GM23338 (cell line): ENCODE results near the gene CYTH1. TPM values are rescaled to one million over a fixed set of nuclear protein-coding genes. Genes with fewer than 3 reads are reported as not detected.

Experiments
- ATAC-seq: fragments of 200-7000 bp; cut with Tn5 transposase; 3 replicates; pipeline ENCODE4 v1.9.1; 2020
- DNase-seq: peaks from one replicate; pipeline ENCODE4 v3.0.0-alpha.2; 2015; ENCODE audit warnings: low spot score
- H2AFZ ChIP-seq: fragments of 200-600 bp; sonication (generic); 2 replicates; pipeline ENCODE4 v1.8.0; 2016; ENCODE audit warnings: antibody characterized with exemption, mild to moderate bottlenecking, moderate library complexity
- H3F3A ChIP-seq: fragments of 200-600 bp; sonication (generic); replicated peaks from 2 replicates; pipeline ENCODE4 v1.8.0; 2017; ENCODE audit warnings: antibody characterized with exemption, mixed run types, low read depth
- H3K27ac ChIP-seq: fragments of 200-600 bp; sonication (generic); 2 replicates; pipeline ENCODE4 v1.6.1; 2016; ENCODE audit warnings: low read depth
- H3K27me3 ChIP-seq: fragments of 200-600 bp; sonication (generic); 2 replicates; pipeline ENCODE4 v1.8.0; 2016; ENCODE audit warnings: mild to moderate bottlenecking, mixed run types, moderate library complexity; ENCODE audit not compliant: insufficient read depth
- H3K36me3 ChIP-seq: fragments of 200-600 bp; sonication (generic); 2 replicates; pipeline ENCODE4 v1.8.0; 2016; ENCODE audit warnings: mild to moderate bottlenecking; ENCODE audit not compliant: insufficient read depth
- H3K4me1 ChIP-seq: fragments of 200-600 bp; sonication (generic); 2 replicates; pipeline ENCODE4 v1.8.0; 2016; ENCODE audit warnings: mild to moderate bottlenecking, moderate library complexity; ENCODE audit not compliant: insufficient read depth
- H3K4me2 ChIP-seq: fragments of 200-600 bp; sonication (generic); 2 replicates; pipeline ENCODE4 v1.7.1; 2017; ENCODE audit warnings: mixed run types
- H3K4me3 ChIP-seq: fragments of 200-600 bp; sonication (generic); 2 replicates; pipeline ENCODE4 v1.6.1; 2016; ENCODE audit warnings: mixed run types
- H3K79me2 ChIP-seq: fragments of 200-600 bp; sonication (generic); replicated peaks from 2 replicates; pipeline ENCODE4 v1.8.0; 2017; ENCODE audit warnings: mild to moderate bottlenecking; ENCODE audit not compliant: insufficient read depth
- H3K9me2 ChIP-seq: fragments of 200-600 bp; sonication (generic); 2 replicates; pipeline ENCODE4 v1.8.0; 2017; ENCODE audit not compliant: insufficient read depth
- H4K20me1 ChIP-seq: fragments of 200-600 bp; sonication (generic); replicated peaks from 2 replicates; pipeline ENCODE4 v1.8.0; 2017; ENCODE audit warnings: mild to moderate bottlenecking; ENCODE audit not compliant: insufficient read depth
- H3K27ac Mint-ChIP-seq: 2 replicates; pipeline ENCODE4 v1.8.0; 2020; ENCODE audit warnings: inconsistent platforms, mild to moderate bottlenecking, moderate library complexity, mixed read lengths
- H3K27me3 Mint-ChIP-seq: 3 replicates; pipeline ENCODE4 v1.8.0; 2022; ENCODE audit warnings: low read depth, mild to moderate bottlenecking, moderate library complexity, mixed read lengths, inconsistent platforms; ENCODE audit not compliant: insufficient read depth, poor library complexity
- H3K36me3 Mint-ChIP-seq: 3 replicates; pipeline ENCODE4 v1.8.0; 2021; ENCODE audit warnings: low read depth, mild to moderate bottlenecking, inconsistent platforms, moderate library complexity, mixed read lengths
- H3K4me1 Mint-ChIP-seq: 3 replicates; pipeline ENCODE4 v1.8.0; 2020; ENCODE audit warnings: mild to moderate bottlenecking, inconsistent platforms, mixed read lengths
- H3K4me3 Mint-ChIP-seq: 3 replicates; pipeline ENCODE4 v1.8.0; 2021; ENCODE audit warnings: moderate library complexity, mild to moderate bottlenecking, inconsistent platforms, mixed read lengths
- H3K9me3 Mint-ChIP-seq: 3 replicates; pipeline ENCODE4 v1.8.0; 2020; ENCODE audit warnings: moderate library complexity, mild to moderate bottlenecking, inconsistent platforms, mixed read lengths
- CREB1 ChIP-seq: fragments of 250-450 bp; sonication (Bioruptor Pico); IDR thresholded peaks from 2 replicates; pipeline ENCODE4 v1.5.0; 2020; ENCODE audit warnings: low read depth, mild to moderate bottlenecking, moderate library complexity
- CTCF ChIP-seq, 2 experiments: fragments of 200-600 bp in 1 of 2; sonication (generic) in 1 of 2; conservative IDR thresholded peaks; 2 replicates each; pipeline versions ENCODE4 v1.5.1 to v1.6.1; 2016 to 2017; ENCODE audit warnings: antibody characterized with exemption in 2 of 2, low read depth in 2 of 2, mild to moderate bottlenecking in 2 of 2, moderate library complexity in 1 of 2
- ETS1 ChIP-seq: IDR thresholded peaks from 2 replicates; pipeline ENCODE4 v1.6.1; 2016; ENCODE audit warnings: antibody characterized with exemption
- EZH2 ChIP-seq: fragments of 200-600 bp; sonication (generic); IDR thresholded peaks from one replicate; pipeline ENCODE4 v1.8.0; 2017; ENCODE audit warnings: antibody characterized with exemption, mild to moderate bottlenecking, low read depth; ENCODE audit not compliant: unreplicated experiment
- EZH2phosphoT487 ChIP-seq: fragments of 200-600 bp; sonication (generic); IDR thresholded peaks from one replicate; pipeline ENCODE4 v1.8.1; 2018; ENCODE audit warnings: antibody characterized with exemption; ENCODE audit not compliant: unreplicated experiment
- JUNB ChIP-seq: IDR thresholded peaks from one replicate; pipeline ENCODE4 v1.6.1; 2016; ENCODE audit warnings: antibody characterized with exemption; ENCODE audit not compliant: unreplicated experiment
- POLR2AphosphoS5 ChIP-seq: IDR thresholded peaks from 2 replicates; pipeline ENCODE4 v1.6.1; 2016; ENCODE audit warnings: antibody characterized with exemption, low read depth
- REST ChIP-seq: IDR thresholded peaks from one replicate; pipeline ENCODE4 v1.6.1; 2018; ENCODE audit warnings: antibody characterized with exemption; ENCODE audit not compliant: unreplicated experiment
- ZNF114 ChIP-seq: fragments of 250-450 bp; sonication (Bioruptor Pico); IDR thresholded peaks from 2 replicates; pipeline ENCODE4 v1.5.0; 2020; ENCODE audit warnings: mild to moderate bottlenecking, moderate library complexity
- ZNF331 ChIP-seq: fragments of 250-450 bp; sonication (Bioruptor Pico); IDR thresholded peaks from 2 replicates; pipeline ENCODE4 v1.5.0; 2020; ENCODE audit warnings: low read depth, mild to moderate bottlenecking, moderate library complexity
- polyA plus RNA-seq: library from polyadenylated mRNA; unstranded; fragments of >200 nt; fragmentation: Nextera tagmentation; extraction: Ambion mirVana; gene quantifications from 2 replicates; pipeline ENCODE4 v1.2.1, GENCODE V29; 2016
- total RNA-seq: library from RNA; depleted of rRNA; stranded (reverse); fragments of >200 nt; shearing (Covaris generic); gene quantifications from 2 replicates; pipeline ENCODE4 v1.2.3, GENCODE V29; 2014

The CYTH1 gene
- total and polyA plus RNA-seq, 2 experiments from 2014 or later = 13.8 to 14.5 TPM

GRCh38 chr17:78739331-78739931 lies 42.6 kb downstream of the CYTH1 start:
- H3K36me3 ChIP-seq = no peaks in the 10 kb centered on the region
- H3K4me1 ChIP-seq = peaks cover 7% of the 10 kb centered on the region
- H3K4me2 ChIP-seq = no peak overlapping the region
- DNase-seq (no peak), ATAC-seq (no peak)
- no peaks in the 10 kb centered on the region for H3K27me3 ChIP-seq
- no peaks in the 10 kb centered on the region for H3K9me2 ChIP-seq
- no peaks in the 10 kb centered on the region for H3K27me3 Mint-ChIP-seq
- no peaks in the 10 kb centered on the region; the same call in 2 of the 3 replicates for H3K9me3 Mint-ChIP-seq
- H3K4me3 ChIP-seq = no peak overlapping the region
- no peak overlapping the region for H3K4me3 Mint-ChIP-seq
- H4K20me1 ChIP-seq = 0 out of 2 replicates have a peak, but pooled peaks cover 5% of the 10 kb centered on the region
- peaks cover 14% of the 10 kb centered on the region for H3K79me2 ChIP-seq
- H2AFZ ChIP-seq = no peak overlapping the region
- no peaks in the 10 kb centered on the region for H3F3A ChIP-seq
- no peak for TF ChIP-seq EZH2phosphoT487
- no peak for TF ChIP-seq JUNB
- no peak for TF ChIP-seq CTCF (conservative IDR thresholded peaks at IDR 0.05; ENCODE audit: low read depth in 2 of 2)
- no peak for TF ChIP-seq ZNF114
- no peak for TF ChIP-seq POLR2AphosphoS5
- no peak for TF ChIP-seq EZH2
- no peak for TF ChIP-seq CREB1 (CRISPR knock-in tag)
- no peak for TF ChIP-seq ETS1
- TF ChIP-seq REST = no peak
- no peak for TF ChIP-seq ZNF331 (CRISPR knock-in tag)
- H3K27ac Mint-ChIP-seq = no peak overlapping the region
- no peaks in the 10 kb centered on the region for H3K36me3 Mint-ChIP-seq
- peaks cover 35% of the 10 kb centered on the region for H3K4me1 Mint-ChIP-seq
- H3K27ac ChIP-seq = no peak overlapping the region
